ENCODE results near the gene KLHDC9. TPM values are rescaled to one million over a fixed set of nuclear protein-coding genes. Genes with fewer than 3 reads are reported as not detected.

KLHDC9 gene
- total and polyA plus RNA-seq, 2 of the 8 experiments (the other 6 are each of a cell fraction or from before 2014, with no cell fraction given): 6.5 to 15.6 TPM

GRCh38 chr1:161117759-161118581, 19.8 kb downstream of the KLHDC9 start, which contains the start of the genes NIT1 and PFDN2 (continued):
- TF ChIP-seq EGR1 (IDR thresholded peaks at IDR 0.05; ENCODE audit: borderline replicate concordance, low read depth, low read length) (peak; percentile 85; the same call in 1 of the 2 replicates), EZH2 (IDR thresholded peaks at IDR 0.05; ENCODE audit: low read depth, low read length, severe bottlenecking) (no peak), KDM5A (IDR thresholded peaks at IDR 0.05; ENCODE audit: low read length) (peak; percentile 73), SP2 (IDR thresholded peaks at IDR 0.05; ENCODE audit: low read length) (no peak), RNF2 (IDR thresholded peaks at IDR 0.05; ENCODE audit: borderline replicate concordance, low read depth, low read length, missing control alignments, poor library complexity, severe bottlenecking) (no peak), YY1 (IDR thresholded peaks at IDR 0.05; ENCODE audit: low read depth, low read length) (peak; percentile 95), TEAD4 (IDR thresholded peaks at IDR 0.05; ENCODE audit: low read depth, low read length) (no peak), SIN3A (conservative IDR thresholded peaks at IDR 0.05 in 1 of 2, IDR thresholded peaks at IDR 0.05 in 1 of 2; ENCODE audit: low read depth in 1 of 2, low read length in 2 of 2) (peak; percentile 87 to 93; a peak in 3 of 4 replicates), HDAC2 (IDR thresholded peaks at IDR 0.05; ENCODE audit: borderline replicate concordance in 1 of 2, low read depth in 2 of 2, low read length in 2 of 2) (0 out of 4 replicates have a peak, but pooled peaks of 1 of the 2 experiments have one; percentile 66), GTF2F1 (IDR thresholded peaks at IDR 0.05; ENCODE audit: borderline replicate concordance, low read depth, low read length) (no peak), SRF (IDR thresholded peaks at IDR 0.05; ENCODE audit: low read depth, low read length) (no peak), ZNF274 (IDR thresholded peaks at IDR 0.05; ENCODE audit: borderline replicate concordance, extremely low read depth, low read length) (no peak), BCL11A (IDR thresholded peaks at IDR 0.05; ENCODE audit: low read depth in 2 of 2, low read length in 2 of 2) (no peak), MAFK (IDR thresholded peaks at IDR 0.05; ENCODE audit: low read depth, low read length) (no peak), GABPA (IDR thresholded peaks at IDR 0.05; ENCODE audit: borderline replicate concordance, insufficient read depth, low read length) (peak; percentile 89; the same call in 1 of the 2 replicates), POU5F1 (IDR thresholded peaks at IDR 0.05; ENCODE audit: low read depth, low read length) (no peak), MAX (IDR thresholded peaks at IDR 0.05) (peak; percentile 49; the same call in 1 of the 2 replicates), CREB1 (IDR thresholded peaks at IDR 0.05) (peak; percentile 92), TCF12 (IDR thresholded peaks at IDR 0.05; ENCODE audit: low read depth, low read length) (no peak), HDAC6 (IDR thresholded peaks at IDR 0.05; ENCODE audit: low read depth, low read length) (no peak), FOSL1 (IDR thresholded peaks at IDR 0.05; ENCODE audit: insufficient read depth, low read depth, low read length) (no peak), RXRA (IDR thresholded peaks at IDR 0.05; ENCODE audit: insufficient read depth, low read depth, low read length) (no peak), BACH1 (IDR thresholded peaks at IDR 0.05; ENCODE audit: low read length) (no peak), SIRT6 (IDR thresholded peaks at IDR 0.05; ENCODE audit: low read length) (no peak)
